HG02943 (cell line): Measurements from ENCODE around the gene PYGB.

ENCODE experiments used
- ATAC-seq: cut with Tn5 transposase; IDR thresholded peaks from one replicate; pipeline ENCODE4 v1.9.1; 2021; ENCODE audit warnings: mild to moderate bottlenecking, low read depth, moderate library complexity; ENCODE audit not compliant: unreplicated experiment

Gene PYGB

GRCh38 chr20:25247956-25248785 is at the start of gene PYGB:
Gene PYGB (plus strand): TSS chr20:25248085. CDS start chr20:25248179, 94 bp downstream.
- ATAC-seq, result peak; percentile 62

GRCh38 chr20:25198663-25199383 is 49.1 kb upstream of the PYGB start:
- no peak for ATAC-seq

GRCh38 chr20:25199473-25200260 is 48.2 kb upstream of the PYGB start:
- ATAC-seq, result no peak

GRCh38 chr20:25203089-25203488 is 44.8 kb upstream of the PYGB start:
- ATAC-seq, result no peak

- ATAC-seq, result no peak
Measured at GRCh38 chr20:25203871-25204320, 44.0 kb upstream of the PYGB start.

GRCh38 chr20:25204550-25205276 is 43.2 kb upstream of the PYGB start:
- no peak for ATAC-seq

- no peak for ATAC-seq
Measured at GRCh38 chr20:25205277-25206062, 42.4 kb upstream of the PYGB start.

- no peak for ATAC-seq
Measured at GRCh38 chr20:25206063-25206403, 41.9 kb upstream of the PYGB start.

- no peak for ATAC-seq
Measured at GRCh38 chr20:25206548-25206947, 41.3 kb upstream of the PYGB start.

- ATAC-seq, result no peak
Measured at GRCh38 chr20:25207149-25207959, 40.5 kb upstream of the PYGB start.

GRCh38 chr20:25207960-25208534 is 39.8 kb upstream of the PYGB start:
- ATAC-seq, result no peak

GRCh38 chr20:25209400-25209799 is 38.5 kb upstream of the PYGB start:
- ATAC-seq, result no peak

- ATAC-seq, result no peak
Measured at GRCh38 chr20:25209911-25210310, 38.0 kb upstream of the PYGB start.

- ATAC-seq, result no peak
Measured at GRCh38 chr20:25211273-25211672, 36.6 kb upstream of the PYGB start.

GRCh38 chr20:25212242-25212641 is 35.6 kb upstream of the PYGB start:
- no peak for ATAC-seq

- ATAC-seq, result no peak
Measured at GRCh38 chr20:25213566-25214425, 34.1 kb upstream of the PYGB start.

- no peak for ATAC-seq
Measured at GRCh38 chr20:25214426-25214790, 33.5 kb upstream of the PYGB start.

- ATAC-seq, result no peak
Measured at GRCh38 chr20:25214819-25215218, 33.1 kb upstream of the PYGB start.
